Measurements from ENCODE around the gene TNIP2.

TNIP2 gene

DNA sequence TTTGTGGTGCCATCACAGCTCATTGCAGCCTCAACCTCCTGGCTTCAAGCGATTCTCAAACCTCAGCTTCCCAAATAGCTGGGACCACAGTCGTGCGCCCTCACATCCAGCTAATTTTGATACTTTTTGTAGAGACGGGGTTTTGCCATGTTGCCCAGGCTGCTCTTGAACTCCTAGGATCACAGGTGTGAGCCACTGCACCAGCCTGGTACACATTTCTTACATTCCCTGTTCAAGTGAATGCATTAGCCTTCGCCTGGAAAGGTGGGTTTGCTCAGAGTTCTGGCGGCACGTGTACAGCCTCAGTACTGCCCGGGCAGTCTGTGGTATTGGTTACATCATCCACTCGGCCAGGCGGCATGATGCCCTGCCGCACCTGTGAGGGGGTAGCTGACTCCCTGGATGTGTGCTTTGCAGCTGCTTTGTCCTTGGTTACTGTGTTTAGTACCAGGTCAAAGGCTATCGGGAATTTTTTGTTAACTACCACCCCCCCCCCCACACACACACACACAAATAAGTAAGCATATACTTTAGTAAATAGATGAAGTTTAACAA, 57.1 kb downstream of the TNIP2 start:
- ATAC-seq: no peak
- TF ChIP-seq PPARA (CRISPR knock-in tag; IDR thresholded peaks at IDR 0.05; ENCODE audit: borderline replicate concordance) (no peak), ZNF565 (CRISPR knock-in tag; conservative IDR thresholded peaks at IDR 0.05; ENCODE audit: low read depth) (no peak), BACH2 (CRISPR knock-in tag; IDR thresholded peaks at IDR 0.05; ENCODE audit: borderline replicate concordance) (no peak), ZC3H10 (CRISPR knock-in tag; IDR thresholded peaks at IDR 0.05) (no peak), CSDC2 (CRISPR knock-in tag; IDR thresholded peaks at IDR 0.05) (no peak), ZNF8 (CRISPR knock-in tag; IDR thresholded peaks at IDR 0.05) (no peak), PATZ1 (CRISPR knock-in tag; IDR thresholded peaks at IDR 0.05; ENCODE audit: borderline replicate concordance) (no peak), GLIS3 (CRISPR knock-in tag; IDR thresholded peaks at IDR 0.05) (no peak), ZNF70 (CRISPR knock-in tag; IDR thresholded peaks at IDR 0.05) (no peak), SNAI2 (CRISPR knock-in tag; IDR thresholded peaks at IDR 0.05) (no peak), RARB (CRISPR knock-in tag; IDR thresholded peaks at IDR 0.05) (no peak), CREB5 (CRISPR knock-in tag; IDR thresholded peaks at IDR 0.05; ENCODE audit: low read depth) (no peak), OSR1 (CRISPR knock-in tag; IDR thresholded peaks at IDR 0.05) (no peak), TOX (CRISPR knock-in tag; IDR thresholded peaks at IDR 0.05; ENCODE audit: borderline replicate concordance) (no peak)
- TF ChIP-seq, protein P1, sequence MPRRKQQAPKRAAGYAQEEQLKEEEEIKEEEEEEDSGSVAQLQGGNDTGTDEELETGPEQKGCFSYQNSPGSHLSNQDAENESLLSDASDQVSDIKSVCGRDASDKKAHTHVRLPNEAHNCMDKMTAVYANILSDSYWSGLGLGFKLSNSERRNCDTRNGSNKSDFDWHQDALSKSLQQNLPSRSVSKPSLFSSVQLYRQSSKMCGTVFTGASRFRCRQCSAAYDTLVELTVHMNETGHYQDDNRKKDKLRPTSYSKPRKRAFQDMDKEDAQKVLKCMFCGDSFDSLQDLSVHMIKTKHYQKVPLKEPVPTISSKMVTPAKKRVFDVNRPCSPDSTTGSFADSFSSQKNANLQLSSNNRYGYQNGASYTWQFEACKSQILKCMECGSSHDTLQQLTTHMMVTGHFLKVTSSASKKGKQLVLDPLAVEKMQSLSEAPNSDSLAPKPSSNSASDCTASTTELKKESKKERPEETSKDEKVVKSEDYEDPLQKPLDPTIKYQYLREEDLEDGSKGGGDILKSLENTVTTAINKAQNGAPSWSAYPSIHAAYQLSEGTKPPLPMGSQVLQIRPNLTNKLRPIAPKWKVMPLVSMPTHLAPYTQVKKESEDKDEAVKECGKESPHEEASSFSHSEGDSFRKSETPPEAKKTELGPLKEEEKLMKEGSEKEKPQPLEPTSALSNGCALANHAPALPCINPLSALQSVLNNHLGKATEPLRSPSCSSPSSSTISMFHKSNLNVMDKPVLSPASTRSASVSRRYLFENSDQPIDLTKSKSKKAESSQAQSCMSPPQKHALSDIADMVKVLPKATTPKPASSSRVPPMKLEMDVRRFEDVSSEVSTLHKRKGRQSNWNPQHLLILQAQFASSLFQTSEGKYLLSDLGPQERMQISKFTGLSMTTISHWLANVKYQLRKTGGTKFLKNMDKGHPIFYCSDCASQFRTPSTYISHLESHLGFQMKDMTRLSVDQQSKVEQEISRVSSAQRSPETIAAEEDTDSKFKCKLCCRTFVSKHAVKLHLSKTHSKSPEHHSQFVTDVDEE (CRISPR knock-in tag; IDR thresholded peaks at IDR 0.05): no peak
- TF ChIP-seq, protein P2, sequence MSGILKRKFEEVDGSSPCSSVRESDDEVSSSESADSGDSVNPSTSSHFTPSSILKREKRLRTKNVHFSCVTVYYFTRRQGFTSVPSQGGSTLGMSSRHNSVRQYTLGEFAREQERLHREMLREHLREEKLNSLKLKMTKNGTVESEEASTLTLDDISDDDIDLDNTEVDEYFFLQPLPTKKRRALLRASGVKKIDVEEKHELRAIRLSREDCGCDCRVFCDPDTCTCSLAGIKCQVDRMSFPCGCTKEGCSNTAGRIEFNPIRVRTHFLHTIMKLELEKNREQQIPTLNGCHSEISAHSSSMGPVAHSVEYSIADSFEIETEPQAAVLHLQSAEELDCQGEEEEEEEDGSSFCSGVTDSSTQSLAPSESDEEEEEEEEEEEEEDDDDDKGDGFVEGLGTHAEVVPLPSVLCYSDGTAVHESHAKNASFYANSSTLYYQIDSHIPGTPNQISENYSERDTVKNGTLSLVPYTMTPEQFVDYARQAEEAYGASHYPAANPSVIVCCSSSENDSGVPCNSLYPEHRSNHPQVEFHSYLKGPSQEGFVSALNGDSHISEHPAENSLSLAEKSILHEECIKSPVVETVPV (CRISPR knock-in tag; IDR thresholded peaks at IDR 0.05): no peak

DNA sequence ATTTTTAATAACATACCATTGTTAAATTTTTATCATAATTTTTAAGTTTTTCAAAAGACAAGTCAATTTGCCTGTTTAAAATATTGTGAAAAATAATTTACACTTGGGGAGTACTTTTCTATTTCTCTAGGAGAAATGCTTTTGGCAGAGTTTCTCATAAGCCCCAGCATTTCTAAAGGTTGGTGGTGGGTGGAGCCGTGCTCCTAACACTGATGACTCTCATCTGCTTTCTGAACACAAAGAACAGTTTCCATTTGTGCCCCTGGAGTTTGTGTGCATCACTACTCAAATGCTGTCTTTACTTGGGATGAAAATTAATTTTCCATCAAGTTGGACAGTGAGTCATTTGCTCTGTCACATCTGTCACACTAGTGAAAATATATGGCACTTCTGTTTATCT, 57.6 kb downstream of the TNIP2 start:
- TF ChIP-seq, protein P2 (CRISPR knock-in tag; IDR thresholded peaks at IDR 0.05): no peak
- no peak for ATAC-seq

DNA sequence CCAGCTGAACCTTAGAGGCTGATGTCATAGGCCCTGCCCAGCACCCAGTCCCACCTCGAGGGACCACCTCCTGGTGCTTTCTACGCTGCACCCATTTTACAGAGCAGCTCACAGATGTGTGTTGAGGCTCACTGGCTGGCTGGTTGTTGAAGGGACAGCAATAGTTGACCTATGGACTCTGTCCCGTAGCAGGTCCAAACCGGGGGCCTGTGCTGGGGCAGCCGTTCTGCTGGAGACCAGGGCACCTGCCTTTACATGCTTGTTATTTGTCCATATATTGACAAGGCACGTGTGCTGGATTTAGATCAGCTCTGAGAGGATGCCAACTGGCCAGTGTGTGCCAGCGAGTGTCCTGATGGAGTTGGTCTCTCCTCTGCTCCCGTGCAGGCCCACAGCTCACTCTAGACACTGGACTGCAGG, 58.1 kb downstream of the TNIP2 start:
- no peak for TF ChIP-seq PPARA (CRISPR knock-in tag; IDR thresholded peaks at IDR 0.05; ENCODE audit: borderline replicate concordance)
- TF ChIP-seq ZFP30 (CRISPR knock-in tag; IDR thresholded peaks at IDR 0.05): no peak
- no peak for TF ChIP-seq ZC3H10 (CRISPR knock-in tag; IDR thresholded peaks at IDR 0.05)
- TF ChIP-seq ZFP3 (CRISPR knock-in tag; IDR thresholded peaks at IDR 0.05): no peak
- TF ChIP-seq ZNF70 (CRISPR knock-in tag; IDR thresholded peaks at IDR 0.05): no peak
- no peak for TF ChIP-seq ZNF8 (CRISPR knock-in tag; IDR thresholded peaks at IDR 0.05)
- TF ChIP-seq ESRRG (CRISPR knock-in tag; IDR thresholded peaks at IDR 0.05): no peak
- TF ChIP-seq RARB (CRISPR knock-in tag; IDR thresholded peaks at IDR 0.05): no peak
- no peak for TF ChIP-seq ARNTL (CRISPR knock-in tag; IDR thresholded peaks at IDR 0.05; ENCODE audit: borderline replicate concordance, low read depth)
- no peak for TF ChIP-seq PATZ1 (CRISPR knock-in tag; IDR thresholded peaks at IDR 0.05; ENCODE audit: borderline replicate concordance)
- no peak for ATAC-seq

Measured in SK-N-SH treated with all-trans-retinoic acid at 6 μM for 48 hours (cell line).